ENCODE measurements around the gene SULT1C4.
A peak's percentile ranks its signal among the peaks of the same experiment; 100 is the strongest.
"Not testable (repeated sequence)": the region's sequence is repeated elsewhere in the genome, so short reads cannot be mapped to it uniquely, and the experiment has no call there.

SULT1C4 gene

GRCh38 chr2:108347786-108348185 lies 30.0 kb upstream of the SULT1C4 start:
- TF ChIP-seq, protein P1, sequence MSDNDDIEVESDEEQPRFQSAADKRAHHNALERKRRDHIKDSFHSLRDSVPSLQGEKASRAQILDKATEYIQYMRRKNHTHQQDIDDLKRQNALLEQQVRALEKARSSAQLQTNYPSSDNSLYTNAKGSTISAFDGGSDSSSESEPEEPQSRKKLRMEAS (IDR thresholded peaks at IDR 0.05; ENCODE audit: low read depth, low read length) = no peak
- TF ChIP-seq, protein P2, sequence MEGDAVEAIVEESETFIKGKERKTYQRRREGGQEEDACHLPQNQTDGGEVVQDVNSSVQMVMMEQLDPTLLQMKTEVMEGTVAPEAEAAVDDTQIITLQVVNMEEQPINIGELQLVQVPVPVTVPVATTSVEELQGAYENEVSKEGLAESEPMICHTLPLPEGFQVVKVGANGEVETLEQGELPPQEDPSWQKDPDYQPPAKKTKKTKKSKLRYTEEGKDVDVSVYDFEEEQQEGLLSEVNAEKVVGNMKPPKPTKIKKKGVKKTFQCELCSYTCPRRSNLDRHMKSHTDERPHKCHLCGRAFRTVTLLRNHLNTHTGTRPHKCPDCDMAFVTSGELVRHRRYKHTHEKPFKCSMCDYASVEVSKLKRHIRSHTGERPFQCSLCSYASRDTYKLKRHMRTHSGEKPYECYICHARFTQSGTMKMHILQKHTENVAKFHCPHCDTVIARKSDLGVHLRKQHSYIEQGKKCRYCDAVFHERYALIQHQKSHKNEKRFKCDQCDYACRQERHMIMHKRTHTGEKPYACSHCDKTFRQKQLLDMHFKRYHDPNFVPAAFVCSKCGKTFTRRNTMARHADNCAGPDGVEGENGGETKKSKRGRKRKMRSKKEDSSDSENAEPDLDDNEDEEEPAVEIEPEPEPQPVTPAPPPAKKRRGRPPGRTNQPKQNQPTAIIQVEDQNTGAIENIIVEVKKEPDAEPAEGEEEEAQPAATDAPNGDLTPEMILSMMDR (IDR thresholded peaks at IDR 0.05; ENCODE audit: low read depth, low read length) = no peak
- no peak for TF ChIP-seq MYC (IDR thresholded peaks at IDR 0.05; ENCODE audit: low read depth, low read length)
- no peak for TF ChIP-seq POLR2A (IDR thresholded peaks at IDR 0.05; ENCODE audit: extremely low read depth, insufficient read length)
- H3K4me3 ChIP-seq (ENCODE audit: low read depth, low read length) = no peak overlapping the region
- DNase-seq (ENCODE audit: low read depth) = no peak

DNA sequence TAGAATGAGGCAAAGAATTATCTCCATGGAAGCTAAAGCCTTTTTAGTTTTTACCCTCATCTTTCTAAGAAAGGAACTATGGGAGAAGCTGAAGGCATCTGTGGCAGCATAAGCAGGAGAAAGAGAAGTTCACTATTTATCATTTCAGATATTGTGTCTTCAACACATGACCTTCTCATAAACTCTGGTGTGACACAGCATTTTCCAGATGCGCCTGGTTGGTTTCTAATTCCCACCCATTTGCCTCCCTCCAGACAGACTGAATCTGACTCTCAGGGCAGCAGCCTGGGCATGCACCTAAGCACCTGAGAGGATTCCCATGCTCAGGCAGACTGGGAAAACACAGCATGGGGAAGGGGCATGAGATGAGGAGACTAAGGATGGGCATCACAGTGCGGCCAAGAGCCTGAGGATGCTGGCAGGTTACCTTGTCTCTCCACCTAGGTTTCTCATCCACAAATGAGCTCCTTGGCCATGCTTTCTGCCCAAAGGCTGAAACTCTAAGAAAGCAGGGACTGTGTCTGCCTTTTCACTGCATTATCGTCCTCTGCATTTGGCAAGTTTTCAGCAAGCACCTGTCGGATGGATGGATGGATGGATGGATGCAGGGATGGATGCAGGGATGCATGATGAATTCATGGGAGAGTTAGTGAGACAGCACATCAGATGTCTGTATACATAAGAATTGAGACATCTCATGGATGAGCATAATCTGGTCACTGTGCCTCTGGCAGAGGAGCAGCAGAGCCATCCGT lies 28.8 kb upstream of the SULT1C4 start:
- no peak for DNase-seq (ENCODE audit: low read depth)
- no peak for TF ChIP-seq MYC (IDR thresholded peaks at IDR 0.05; ENCODE audit: low read depth, low read length)
- H3K4me3 ChIP-seq (ENCODE audit: low read depth, low read length) = no peak overlapping the region

- DNase-seq (ENCODE audit: low read depth) = no peak
- TF ChIP-seq, protein P1 (IDR thresholded peaks at IDR 0.05; ENCODE audit: low read depth, low read length) = no peak
- TF ChIP-seq, protein P2 (IDR thresholded peaks at IDR 0.05; ENCODE audit: low read depth, low read length) = no peak
- TF ChIP-seq POLR2A (IDR thresholded peaks at IDR 0.05; ENCODE audit: extremely low read depth, insufficient read length) (no peak), MYC (IDR thresholded peaks at IDR 0.05; ENCODE audit: low read depth, low read length) (no peak)
- H3K4me3 ChIP-seq (ENCODE audit: low read depth, low read length) = no peak overlapping the region
These were observed 28.2 kb upstream of the SULT1C4 start for GRCh38 chr2:108349571-108349928.

- H3K4me3 ChIP-seq (ENCODE audit: low read depth, low read length) = no peak overlapping the region
- no peak for DNase-seq (ENCODE audit: low read depth)
- TF ChIP-seq POLR2A (IDR thresholded peaks at IDR 0.05; ENCODE audit: extremely low read depth, insufficient read length) = no peak
These were observed 25.9 kb upstream of the SULT1C4 start for GRCh38 chr2:108351889-108352288.

DNA sequence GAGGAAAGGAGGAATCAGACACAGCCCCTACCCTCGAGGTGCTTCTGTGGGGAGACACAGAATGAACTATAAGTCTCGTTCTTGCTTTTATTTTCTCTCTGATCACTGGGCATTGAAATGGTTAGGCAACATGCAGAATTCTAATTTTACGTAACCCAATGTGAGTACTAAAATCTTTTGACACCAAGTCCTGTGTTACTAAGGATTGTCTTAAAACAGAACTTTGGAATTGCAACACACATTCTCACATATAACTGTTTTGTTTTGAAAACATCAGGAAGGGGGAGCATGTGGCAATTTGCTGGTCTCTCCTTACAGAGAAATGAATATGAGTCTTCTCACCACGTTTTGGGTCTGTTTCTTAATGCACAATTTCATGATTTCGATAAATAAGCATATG lies 23.6 kb upstream of the SULT1C4 start:
- peak; percentile 19 for DNase-seq (ENCODE audit: low read depth)
- TF ChIP-seq, protein P2 (IDR thresholded peaks at IDR 0.05; ENCODE audit: low read depth, low read length) = no peak
- TF ChIP-seq POLR2A (IDR thresholded peaks at IDR 0.05; ENCODE audit: extremely low read depth, insufficient read length) = no peak
- TF ChIP-seq, protein P1 (IDR thresholded peaks at IDR 0.05; ENCODE audit: low read depth, low read length) = no peak
- TF ChIP-seq MYC (IDR thresholded peaks at IDR 0.05; ENCODE audit: low read depth, low read length) = no peak

GRCh38 chr2:108355906-108356734 lies 21.6 kb upstream of the SULT1C4 start:
- TF ChIP-seq, protein P2 (IDR thresholded peaks at IDR 0.05; ENCODE audit: low read depth, low read length) = no peak
- no peak for TF ChIP-seq POLR2A (IDR thresholded peaks at IDR 0.05; ENCODE audit: extremely low read depth, insufficient read length)
- TF ChIP-seq, protein P1 (IDR thresholded peaks at IDR 0.05; ENCODE audit: low read depth, low read length) = no peak
- TF ChIP-seq MYC (IDR thresholded peaks at IDR 0.05; ENCODE audit: low read depth, low read length) = no peak
- DNase-seq (ENCODE audit: low read depth) = peak; percentile 8
- H3K4me3 ChIP-seq (ENCODE audit: low read depth, low read length) = no peak overlapping the region

More for the DNA sequence above, 23.6 kb upstream of the SULT1C4 start:
- H3K4me3 ChIP-seq (ENCODE audit: low read depth, low read length) = no peak overlapping the region

GRCh38 chr2:108359336-108359735 lies 18.4 kb upstream of the SULT1C4 start:
- DNase-seq (ENCODE audit: low read depth); H3K4me3 ChIP-seq (ENCODE audit: low read depth, low read length): not testable (repeated sequence)
